Loucy (cell line): ENCODE measurements around the gene CYB5B.

Experiments used
- EZH2phosphoT487 ChIP-seq: fragments of 200-600 bp; IDR thresholded peaks from 2 replicates; pipeline ENCODE4 v1.6.1; 2018; ENCODE audit warnings: antibody characterized with exemption, mild to moderate bottlenecking, moderate library complexity, borderline replicate concordance
- TF ChIP-seq, protein P1 (sequence below): fragments of 200-600 bp; sonication (generic); conservative IDR thresholded peaks from 2 replicates; pipeline ENCODE4 v1.5.1; 2014; ENCODE audit warnings: mild to moderate bottlenecking, antibody characterized with exemption, low read length

GRCh38 chr16:69404275-69404805, 20.1 kb upstream of the CYB5B start:
- TF ChIP-seq, protein P1, sequence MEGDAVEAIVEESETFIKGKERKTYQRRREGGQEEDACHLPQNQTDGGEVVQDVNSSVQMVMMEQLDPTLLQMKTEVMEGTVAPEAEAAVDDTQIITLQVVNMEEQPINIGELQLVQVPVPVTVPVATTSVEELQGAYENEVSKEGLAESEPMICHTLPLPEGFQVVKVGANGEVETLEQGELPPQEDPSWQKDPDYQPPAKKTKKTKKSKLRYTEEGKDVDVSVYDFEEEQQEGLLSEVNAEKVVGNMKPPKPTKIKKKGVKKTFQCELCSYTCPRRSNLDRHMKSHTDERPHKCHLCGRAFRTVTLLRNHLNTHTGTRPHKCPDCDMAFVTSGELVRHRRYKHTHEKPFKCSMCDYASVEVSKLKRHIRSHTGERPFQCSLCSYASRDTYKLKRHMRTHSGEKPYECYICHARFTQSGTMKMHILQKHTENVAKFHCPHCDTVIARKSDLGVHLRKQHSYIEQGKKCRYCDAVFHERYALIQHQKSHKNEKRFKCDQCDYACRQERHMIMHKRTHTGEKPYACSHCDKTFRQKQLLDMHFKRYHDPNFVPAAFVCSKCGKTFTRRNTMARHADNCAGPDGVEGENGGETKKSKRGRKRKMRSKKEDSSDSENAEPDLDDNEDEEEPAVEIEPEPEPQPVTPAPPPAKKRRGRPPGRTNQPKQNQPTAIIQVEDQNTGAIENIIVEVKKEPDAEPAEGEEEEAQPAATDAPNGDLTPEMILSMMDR: no peak
- TF ChIP-seq EZH2phosphoT487: no peak
